Islet precursor cell (in vitro differentiated cells): ENCODE results near the gene FAM98C.

ENCODE experiments used
- DNase-seq: peaks from one replicate; pipeline ENCODE4 v3.0.0-alpha.2; 2018

FAM98C gene

GRCh38 chr19:38429811-38430156 is 26.9 kb downstream of the FAM98C start:
- no peak for DNase-seq

DNA sequence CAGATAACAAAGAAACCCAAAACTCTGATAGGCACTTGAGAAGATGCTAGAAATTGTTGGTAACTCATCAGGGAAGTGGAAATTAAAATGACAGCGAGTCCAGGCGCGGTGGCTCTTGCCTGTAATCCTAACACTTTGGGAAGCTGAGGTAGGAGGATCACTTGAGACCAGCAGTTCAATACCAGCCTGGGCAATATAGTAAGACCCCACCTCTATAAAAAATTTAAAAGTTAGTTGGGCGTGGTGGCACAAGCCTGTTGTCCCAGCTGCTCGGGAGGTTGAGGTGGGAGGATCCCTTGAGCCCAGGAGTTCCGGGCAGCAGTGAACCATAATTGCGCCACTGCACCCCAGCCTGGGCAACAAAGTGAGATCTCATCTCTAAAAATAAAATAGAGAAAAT is 28.0 kb downstream of the FAM98C start:
- DNase-seq = no peak

DNA sequence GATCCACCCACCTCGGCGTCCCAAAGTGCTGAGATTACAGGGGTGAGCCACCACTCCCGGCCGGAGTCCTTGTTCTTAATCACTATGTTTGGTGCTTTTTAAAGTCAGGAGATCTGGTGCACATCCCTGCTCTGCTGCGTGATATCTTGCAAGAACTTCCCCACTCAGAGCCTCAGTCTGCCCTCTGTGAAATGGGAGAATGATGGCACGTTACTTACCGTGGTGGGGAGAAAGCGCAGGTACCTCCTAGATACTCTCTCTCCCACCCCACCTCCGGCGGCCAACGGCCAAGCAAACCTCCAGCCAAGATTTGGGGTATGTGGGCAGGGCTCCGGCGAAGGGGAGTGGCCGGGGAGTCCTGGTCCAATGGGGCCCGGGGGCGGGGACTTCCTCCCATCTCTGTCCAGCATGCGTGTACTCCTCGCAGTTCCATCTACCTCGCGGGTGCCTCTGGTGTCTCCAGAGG is 30.4 kb downstream of the FAM98C start, which contains the start of gene RYR1:
Gene RYR1, plus strand, starts transcription at position 424 of the 466 bp plus-strand sequence. CDS start 139 bp downstream, outside the sequence.
- DNase-seq = peak; percentile 88

DNA sequence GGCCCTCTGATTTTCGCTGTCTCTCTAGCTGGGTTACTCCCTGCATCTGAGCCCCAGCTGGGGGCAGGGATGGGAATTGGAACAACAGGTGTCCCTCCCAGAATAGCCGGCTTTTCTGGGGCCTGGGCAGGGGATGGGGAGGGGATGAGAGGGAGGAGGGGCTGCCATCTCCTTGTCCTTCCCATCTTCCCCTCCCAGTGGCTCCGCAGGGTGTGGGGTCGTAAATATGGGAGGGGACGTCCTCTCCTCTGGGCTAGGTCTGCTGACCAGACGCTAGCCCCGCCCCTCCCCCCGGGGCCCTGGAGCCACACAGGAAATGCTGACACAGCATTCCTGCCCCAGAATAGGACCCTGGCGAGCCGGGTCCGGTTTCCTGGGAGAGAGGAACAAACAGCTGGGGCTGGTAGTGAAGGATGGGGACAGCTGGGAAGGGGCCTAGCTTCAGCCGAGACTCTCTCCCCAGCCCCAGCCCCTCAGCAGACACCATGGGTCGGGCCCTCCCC is 31.7 kb downstream of the FAM98C start:
- no peak for DNase-seq

DNA sequence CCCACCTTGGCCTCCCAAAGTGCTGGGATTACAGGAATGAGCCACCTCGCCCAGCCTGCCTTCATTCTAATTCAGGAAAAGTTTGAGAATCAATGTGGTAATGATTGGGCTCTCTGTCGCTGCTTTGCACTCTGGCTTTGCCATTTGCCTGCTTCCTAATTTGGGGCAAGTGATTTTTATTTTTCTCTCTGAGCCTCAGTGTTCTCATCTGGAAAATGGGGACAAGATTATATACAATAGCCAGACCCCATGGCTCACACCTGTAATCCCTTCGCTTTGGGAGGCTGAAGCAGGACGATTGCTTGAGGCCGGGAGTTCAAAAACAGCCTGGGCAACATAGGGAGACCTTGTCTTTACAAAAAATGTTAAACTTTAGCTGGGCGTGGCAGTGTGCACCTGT is 34.4 kb downstream of the FAM98C start:
- no peak for DNase-seq

DNA sequence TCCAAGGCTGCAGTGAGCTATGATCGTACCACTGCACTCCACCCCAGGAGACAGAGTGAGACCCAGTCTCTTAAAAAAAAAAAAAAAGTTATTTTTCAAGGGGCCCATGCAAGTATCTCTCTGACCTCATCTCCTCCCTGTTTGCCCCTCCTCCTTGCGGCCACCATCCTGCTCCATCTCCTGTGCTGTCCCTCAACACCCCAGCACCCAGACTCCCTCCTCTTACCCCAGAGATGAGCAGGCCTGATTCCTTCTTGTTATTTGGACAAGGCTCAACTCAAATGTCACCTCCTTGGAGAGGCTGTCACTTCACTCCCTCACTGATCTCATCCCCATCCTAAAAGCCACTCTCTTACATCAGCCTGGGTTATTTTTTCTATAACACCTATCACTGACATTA is 35.0 kb downstream of the FAM98C start:
- DNase-seq = no peak

DNA sequence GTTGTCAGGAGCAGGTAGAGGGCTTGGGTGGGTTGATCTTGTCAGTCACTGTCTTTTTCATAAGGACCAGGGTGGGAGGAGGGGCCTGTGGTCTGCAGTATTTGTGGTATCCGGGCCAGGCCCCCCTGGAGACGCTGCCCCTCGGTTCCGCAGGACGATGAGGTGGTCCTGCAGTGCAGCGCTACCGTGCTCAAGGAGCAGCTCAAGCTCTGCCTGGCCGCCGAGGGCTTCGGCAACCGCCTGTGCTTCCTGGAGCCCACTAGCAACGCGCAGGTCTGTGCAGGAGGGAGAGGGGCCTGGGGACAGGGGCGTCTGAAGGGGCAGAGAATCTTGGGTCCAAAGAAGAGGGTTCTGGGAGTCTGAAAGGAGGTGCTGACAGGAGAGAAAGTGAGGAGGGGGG is 37.7 kb downstream of the FAM98C start:
- no peak for DNase-seq

- DNase-seq = no peak
Measured at GRCh38 chr19:38441657-38442348, 38.9 kb downstream of the FAM98C start.

- no peak for DNase-seq
Measured at GRCh38 chr19:38442736-38443135, 39.8 kb downstream of the FAM98C start.

- DNase-seq = no peak
Measured at GRCh38 chr19:38443458-38443999, 40.6 kb downstream of the FAM98C start.

- no peak for DNase-seq
Measured at GRCh38 chr19:38444026-38444425, 41.1 kb downstream of the FAM98C start.

DNA sequence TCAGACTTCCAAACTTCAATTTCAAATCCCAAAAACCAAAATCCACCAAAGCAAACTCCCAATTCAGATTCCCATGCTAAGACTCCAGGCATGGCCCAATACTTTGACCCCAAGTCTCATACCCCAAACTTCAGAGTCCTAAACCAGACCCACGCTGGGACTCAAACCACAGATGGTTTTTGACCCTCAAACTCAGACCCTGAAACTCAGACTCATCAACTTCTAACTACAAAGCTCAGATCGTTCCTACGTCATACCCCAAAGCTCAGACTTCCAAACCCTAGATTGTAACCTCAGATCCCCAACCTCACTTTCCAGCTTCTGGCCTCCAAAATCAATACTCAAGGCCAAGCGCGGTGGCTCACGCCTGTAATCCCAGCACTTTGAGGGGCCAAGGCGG is 42.5 kb downstream of the FAM98C start:
- DNase-seq = no peak

DNA sequence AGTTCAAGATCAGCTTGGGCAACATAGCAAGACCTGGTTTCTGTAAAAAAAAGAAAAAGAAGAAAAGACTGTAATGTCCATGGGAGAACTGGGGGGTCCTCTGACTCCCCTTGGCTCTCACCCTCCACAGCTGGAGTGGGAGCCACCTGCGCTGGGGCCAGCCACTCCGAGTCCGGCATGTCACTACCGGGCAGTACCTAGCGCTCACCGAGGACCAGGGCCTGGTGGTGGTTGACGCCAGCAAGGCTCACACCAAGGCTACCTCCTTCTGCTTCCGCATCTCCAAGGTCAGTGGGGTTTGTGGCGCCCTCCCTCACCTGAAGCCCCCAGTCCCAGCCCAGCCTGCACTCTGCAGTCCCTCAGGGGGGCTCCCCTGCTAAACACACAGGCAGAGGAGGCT is 45.3 kb downstream of the FAM98C start:
- no peak for DNase-seq

GRCh38 chr19:38449518-38449917 is 46.6 kb downstream of the FAM98C start:
- no peak for DNase-seq

- DNase-seq = no peak
Measured at GRCh38 chr19:38451036-38451435, 48.1 kb downstream of the FAM98C start.

DNA sequence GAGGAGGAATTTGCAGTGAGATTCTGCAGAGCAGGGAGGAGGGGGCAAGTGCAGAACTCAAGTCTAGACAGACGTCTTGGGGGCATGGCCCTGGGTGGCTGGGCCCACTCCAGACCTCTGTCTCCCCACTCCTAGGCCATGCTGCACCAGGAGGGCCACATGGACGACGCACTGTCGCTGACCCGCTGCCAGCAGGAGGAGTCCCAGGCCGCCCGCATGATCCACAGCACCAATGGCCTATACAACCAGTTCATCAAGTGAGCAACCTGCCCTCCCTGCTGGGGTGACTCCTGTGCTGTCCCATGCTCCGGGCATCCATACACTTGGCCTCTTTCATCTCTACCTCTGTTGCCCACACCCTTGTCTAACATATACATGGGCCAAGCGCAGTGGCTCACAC is 48.7 kb downstream of the FAM98C start:
- no peak for DNase-seq

DNA sequence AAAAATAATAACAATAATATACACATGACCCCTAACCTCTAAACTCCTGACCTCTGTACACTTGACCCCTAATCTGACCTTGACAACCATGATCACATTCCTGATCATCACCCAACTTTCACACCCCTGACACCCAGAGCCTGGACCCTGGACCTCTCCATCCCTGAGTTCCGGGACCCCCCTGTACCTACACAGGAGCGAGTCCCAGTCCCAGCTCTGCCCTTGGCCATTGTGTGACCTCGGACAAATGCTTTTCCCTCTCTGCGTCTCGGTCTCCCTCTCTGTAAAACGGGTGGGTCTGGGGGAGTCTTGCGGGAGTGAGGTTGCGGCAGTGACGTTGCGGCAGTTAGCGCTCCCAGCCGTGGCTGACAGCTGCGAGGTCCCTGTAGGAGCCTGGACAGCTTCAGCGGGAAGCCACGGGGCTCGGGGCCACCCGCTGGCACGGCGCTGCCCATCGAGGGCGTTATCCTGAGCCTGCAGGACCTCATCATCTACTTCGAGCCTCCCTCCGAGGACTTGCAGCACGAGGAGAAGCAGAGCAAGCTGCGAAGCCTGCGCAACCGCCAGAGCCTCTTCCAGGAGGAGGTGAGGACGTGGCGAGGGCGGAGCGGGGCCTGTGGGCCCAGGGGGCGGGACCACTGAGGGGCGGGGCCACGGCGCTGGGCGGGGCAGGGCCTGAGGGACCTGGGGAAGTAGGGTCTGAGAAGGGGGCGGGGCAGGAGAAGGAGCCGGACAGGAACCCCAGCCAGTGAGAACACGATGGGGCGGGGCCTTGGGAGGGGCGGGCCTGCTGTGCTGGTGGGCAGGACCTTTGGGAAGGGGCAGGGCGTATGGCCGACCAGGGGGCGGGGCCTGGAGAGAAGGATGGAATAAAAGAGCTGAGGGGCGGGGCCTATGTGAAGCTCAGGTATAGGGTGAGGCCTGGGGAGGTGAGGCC is 49.8 kb downstream of the FAM98C start:
- DNase-seq = peak; percentile 81

DNA sequence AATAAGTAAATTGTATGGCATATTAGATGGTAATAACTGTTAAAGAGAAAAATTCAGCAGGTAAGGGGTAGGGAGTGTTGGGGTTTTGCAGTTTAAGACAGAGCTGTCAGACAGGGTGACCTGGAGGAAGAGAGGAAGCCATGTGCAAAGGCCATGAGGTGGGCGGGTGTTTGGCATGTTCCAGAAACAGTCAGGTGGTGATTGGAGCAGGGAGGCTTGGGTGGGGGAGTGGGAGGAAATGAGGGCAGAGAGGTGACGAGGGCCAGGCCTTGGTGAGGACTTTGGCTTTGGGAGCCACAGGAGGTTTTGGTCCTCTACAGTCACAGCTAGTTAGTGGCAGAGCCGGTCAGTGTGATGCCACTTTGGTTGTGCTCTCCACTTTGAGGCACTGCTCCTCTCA is 50.7 kb downstream of the FAM98C start:
- DNase-seq = no peak

GRCh38 chr19:38455031-38455430 is 52.1 kb downstream of the FAM98C start:
- DNase-seq = peak; percentile 62

DNA sequence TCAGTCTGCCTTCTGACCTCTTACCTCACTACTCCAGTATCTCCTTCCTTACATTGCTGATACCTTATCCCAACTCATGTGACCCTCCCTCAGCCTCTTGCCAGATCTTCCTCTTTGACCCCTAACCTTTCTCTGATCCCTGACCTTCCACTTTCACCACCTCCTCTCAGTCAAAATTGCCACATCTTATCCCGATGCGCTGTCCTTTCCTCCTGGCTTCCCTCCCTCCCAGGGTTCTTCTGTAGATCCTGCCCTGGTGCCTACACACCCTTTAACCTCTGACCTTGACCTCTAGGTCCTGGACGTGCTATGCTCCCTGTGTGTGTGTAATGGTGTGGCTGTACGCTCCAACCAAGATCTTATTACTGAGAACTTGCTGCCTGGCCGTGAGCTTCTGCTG is 54.3 kb downstream of the FAM98C start:
- DNase-seq = no peak

- no peak for DNase-seq
Measured at GRCh38 chr19:38457690-38458405, 55.0 kb downstream of the FAM98C start.
